VCaP (cell line): ENCODE measurements around the gene ADRA2B.

Experiments used
- H3K27ac ChIP-seq: fragments of 450-650 bp; 2 replicates; pipeline ENCODE4 v1.5.1; 2017
- TF ChIP-seq, protein P1 (sequence below): fragments of 450-650 bp; conservative IDR thresholded peaks from 2 replicates; pipeline ENCODE4 v1.5.1; 2017; ENCODE audit warnings: mild to moderate bottlenecking, moderate library complexity

The ADRA2B gene

DNA sequence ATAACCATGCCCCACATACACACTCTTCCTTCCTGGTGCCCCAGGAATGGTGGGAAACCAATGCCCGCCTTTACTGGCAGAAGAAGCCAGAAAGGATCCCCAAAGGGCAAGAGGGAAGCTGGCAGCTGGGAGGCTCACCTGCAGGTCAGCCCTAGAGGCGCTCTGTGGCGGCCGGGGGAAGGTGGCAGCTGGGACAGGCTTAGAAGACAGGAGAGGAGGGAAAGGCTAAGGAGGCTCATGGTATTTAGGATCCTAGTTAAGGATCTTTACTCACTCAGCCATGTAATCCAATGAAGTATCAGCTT is 23.8 kb downstream of the ADRA2B start:
- TF ChIP-seq, protein P1, sequence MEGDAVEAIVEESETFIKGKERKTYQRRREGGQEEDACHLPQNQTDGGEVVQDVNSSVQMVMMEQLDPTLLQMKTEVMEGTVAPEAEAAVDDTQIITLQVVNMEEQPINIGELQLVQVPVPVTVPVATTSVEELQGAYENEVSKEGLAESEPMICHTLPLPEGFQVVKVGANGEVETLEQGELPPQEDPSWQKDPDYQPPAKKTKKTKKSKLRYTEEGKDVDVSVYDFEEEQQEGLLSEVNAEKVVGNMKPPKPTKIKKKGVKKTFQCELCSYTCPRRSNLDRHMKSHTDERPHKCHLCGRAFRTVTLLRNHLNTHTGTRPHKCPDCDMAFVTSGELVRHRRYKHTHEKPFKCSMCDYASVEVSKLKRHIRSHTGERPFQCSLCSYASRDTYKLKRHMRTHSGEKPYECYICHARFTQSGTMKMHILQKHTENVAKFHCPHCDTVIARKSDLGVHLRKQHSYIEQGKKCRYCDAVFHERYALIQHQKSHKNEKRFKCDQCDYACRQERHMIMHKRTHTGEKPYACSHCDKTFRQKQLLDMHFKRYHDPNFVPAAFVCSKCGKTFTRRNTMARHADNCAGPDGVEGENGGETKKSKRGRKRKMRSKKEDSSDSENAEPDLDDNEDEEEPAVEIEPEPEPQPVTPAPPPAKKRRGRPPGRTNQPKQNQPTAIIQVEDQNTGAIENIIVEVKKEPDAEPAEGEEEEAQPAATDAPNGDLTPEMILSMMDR, result no peak
- H3K27ac ChIP-seq, result no peak overlapping the region

DNA sequence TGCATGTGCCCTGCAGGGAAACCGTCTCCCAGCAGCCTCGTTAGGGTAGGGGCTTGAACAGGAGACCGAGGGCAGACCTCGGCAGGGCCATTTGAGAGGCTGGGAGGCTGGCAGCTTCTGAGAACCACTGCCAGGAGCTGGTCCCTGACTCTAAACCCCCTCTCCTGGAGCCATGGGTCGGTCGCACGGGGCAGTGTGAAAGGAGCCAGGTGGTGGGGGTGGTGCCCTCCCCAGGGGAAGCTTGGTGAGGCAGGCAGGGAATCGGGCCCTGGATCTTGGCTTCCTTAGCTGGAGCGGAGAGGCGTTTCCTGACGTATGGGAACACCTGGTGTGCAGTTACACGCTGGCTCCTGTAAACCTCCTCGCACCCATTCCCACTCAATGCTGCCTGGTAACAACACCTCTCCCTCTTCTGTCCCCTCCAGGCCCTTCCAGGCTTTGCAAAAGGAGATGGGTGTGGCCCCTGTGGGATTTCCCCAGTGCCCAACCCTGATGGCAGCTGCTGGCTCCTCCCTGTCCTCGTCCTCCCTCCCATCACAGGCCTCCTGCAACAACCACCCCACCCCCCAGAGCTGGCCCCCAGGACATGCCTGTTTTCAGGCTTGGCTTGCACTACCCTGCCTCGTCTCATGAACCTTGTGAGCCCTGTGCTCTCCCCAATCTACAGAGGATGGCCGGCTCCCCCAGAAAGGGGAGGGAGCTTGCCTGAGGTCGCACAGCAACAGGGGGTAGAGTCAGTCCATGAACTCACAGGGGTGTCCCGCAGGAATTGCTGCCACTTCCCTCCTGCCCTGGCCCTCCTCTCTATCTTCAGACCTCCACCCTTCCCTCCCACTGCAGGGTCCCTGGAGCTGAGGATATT is 24.4 kb downstream of the ADRA2B start:
- TF ChIP-seq, protein P1, result no peak
- H3K27ac ChIP-seq, result no peak overlapping the region

DNA sequence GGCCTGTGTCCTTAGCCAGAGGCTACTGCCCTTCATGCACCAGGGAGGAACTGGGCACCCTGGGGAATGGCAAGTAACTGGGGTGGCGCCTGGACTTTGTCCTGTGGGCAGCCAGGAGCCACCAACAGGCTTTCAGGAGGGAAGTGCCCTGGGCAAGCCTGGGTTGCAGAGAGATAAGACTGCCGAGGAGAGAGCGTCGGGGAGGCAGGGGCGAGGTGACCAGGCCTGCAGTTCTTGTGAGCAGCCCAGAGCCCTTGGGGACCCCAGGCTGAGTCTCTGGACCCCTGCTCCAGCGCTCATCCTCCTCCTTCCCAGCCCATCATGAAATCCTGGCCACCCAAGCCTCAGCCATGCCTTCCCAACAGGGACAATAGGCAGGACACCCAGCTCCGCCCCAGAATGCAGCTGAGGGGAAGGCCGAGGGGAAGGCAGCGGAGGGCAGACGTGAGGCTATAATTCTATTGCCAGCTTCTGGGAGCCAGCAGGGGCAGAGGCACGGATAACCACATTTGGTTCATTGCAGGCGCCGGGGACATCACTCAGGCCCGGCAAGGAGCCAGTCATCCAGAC is 25.1 kb downstream of the ADRA2B start:
- no peak overlapping the region for H3K27ac ChIP-seq
- TF ChIP-seq, protein P1, result no peak

DNA sequence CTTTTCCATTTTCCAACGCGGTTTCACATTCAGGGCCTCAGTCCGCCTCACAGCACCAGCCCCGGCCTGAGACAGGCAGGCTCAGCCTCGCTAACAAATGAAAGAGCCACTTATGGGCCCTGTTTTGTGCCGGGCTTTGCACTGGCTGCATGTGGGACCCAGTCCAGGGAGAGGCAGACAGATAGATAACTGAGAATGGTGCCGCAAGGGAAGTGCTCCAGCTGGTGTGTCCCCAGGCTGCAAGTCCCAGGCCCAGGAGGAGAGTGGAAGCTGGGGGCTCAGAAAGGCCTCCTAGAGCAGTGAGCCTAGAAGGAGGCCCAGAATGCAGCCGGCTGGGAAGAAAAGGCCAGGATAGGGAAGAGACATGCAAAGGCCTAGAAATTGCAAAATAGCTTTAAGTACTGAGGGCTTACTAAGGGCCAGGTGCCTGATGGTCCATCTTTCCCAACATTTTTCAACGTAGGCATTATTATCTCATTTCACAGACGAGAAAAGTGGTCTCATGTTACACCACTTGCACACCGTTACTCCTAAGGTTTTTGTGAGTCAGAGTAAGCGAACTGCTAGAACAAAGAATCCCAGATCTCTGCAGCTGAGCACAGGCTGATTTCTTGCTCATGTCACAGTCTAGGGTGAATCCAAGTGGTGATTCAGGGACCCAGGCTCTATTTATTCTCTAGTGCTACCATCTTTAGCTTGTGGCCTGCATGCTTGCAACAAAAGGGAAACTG is 26.0 kb downstream of the ADRA2B start:
- no peak overlapping the region for H3K27ac ChIP-seq
- TF ChIP-seq, protein P1, result no peak

DNA sequence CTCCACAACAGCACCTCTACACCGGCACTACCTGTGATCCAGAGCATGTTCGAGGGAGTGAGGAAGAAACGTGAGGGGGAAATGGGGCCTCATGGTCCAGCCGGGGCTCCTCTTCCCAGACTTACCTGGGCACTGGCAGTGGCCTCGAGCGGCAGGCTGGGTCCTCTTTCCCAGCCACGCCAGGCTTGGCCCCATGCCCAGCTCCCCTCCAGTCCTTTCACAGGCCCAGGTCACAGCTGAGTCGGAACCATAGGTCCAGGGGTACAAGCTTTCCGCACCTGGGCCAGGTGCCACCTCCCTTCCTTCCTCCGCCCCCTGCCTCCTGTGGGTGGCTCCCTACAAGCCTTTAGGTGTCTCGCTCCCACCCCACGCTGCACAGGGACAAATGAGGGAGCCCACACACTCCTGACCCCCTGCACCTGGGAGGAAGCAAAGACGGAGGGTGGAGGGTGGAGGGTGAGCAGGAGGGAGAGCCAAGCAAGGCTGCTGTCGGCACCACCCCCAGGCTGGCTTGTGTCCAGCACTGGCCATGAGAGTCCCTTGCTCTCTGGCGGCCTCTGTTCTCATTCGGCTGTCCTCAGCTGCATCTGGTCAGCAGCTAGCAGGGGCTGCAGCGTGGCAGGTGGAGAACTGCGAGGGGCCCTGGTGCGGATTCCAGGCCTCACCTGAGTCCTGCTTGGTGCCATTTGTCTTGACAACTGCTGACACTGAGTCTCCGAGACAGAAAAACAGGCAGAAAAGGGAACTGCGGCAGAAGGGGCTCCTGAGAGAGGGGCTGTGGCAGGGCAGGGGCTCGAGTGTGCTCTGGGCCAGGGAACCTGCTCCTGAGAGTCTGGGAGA is 26.8 kb downstream of the ADRA2B start:
- TF ChIP-seq, protein P1, result no peak
- H3K27ac ChIP-seq, result no peak overlapping the region

DNA sequence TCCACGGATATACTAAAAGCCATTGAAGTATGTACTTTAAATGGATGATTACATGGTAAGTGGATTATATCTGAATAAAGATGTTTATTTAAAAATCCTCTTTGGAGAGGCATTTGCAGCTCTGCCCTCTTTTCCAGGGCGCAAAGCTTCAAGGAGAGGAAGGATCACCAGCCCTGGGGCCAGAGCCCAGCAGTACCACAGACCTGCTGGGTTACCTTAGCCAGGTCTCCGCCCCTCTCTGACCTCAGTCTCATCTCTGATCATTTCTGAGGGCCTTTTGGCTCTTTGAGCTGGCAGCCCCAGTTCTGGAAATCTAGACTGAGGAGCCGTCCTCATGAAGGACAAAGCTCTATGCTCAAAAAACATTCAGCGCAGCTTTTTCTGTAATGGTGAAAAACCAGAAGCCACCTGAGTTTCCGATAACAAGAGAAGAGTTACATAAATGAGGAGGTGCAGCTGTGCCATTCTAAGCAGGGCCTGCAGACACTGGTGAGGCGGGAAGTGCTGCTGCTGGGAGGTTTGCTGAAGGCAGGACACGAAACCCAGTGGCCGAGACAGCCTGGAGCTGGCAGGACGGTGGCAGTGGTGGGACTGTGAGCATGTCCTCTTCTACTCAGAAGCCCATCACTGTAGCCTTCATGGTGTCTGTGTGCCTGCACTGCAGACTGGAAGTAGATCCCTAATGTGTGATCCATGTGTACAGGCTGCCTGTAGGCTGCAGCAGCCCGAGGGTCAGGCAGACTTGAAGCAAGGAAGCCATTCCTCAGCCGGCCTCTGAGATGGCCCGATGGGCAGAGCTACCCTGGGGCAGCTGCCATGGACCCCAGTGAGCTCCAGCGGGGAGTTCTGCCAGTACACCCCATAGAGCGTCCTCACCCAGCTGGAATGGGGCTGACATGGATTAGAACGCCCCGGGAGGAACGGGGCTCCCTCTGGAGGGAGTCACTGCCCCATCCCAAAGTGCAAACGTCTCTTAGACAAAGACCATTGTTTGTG is 27.7 kb downstream of the ADRA2B start:
- no peak overlapping the region for H3K27ac ChIP-seq
- TF ChIP-seq, protein P1, result no peak
